DOHH2 (cell line): Measurements from ENCODE around the gene ZIM2.

ENCODE experiments used
- CTCF ChIP-seq: fragments of 200-600 bp; sonication (generic); IDR thresholded peaks from one replicate; pipeline ENCODE4 v1.5.1; 2014; ENCODE audit warnings: antibody characterized with exemption, mild to moderate bottlenecking, low read depth, low read length; ENCODE audit not compliant: poor library complexity, severe bottlenecking
- EZH2phosphoT487 ChIP-seq: fragments of 200-600 bp; sonication (generic); IDR thresholded peaks from 2 replicates; pipeline ENCODE4 v1.6.1; 2017; ENCODE audit warnings: borderline replicate concordance, mild to moderate bottlenecking, antibody characterized with exemption, low read length, moderate library complexity, mixed read lengths

- TF ChIP-seq CTCF (no peak), EZH2phosphoT487 (no peak)
Measured at GRCh38 chr19:56835401-56835800, 5.1 kb downstream of the ZIM2 start.
